Subcutaneous abdominal adipose tissue (tissue), 5 donors: Measurements from ENCODE around the gene TENT4B.

Experiments
- H3K27ac ChIP-seq: one replicate; pipeline ENCODE4 v1.7.0; 2013; ENCODE audit warnings: low read depth, mild to moderate bottlenecking, inconsistent platforms, low read length, moderate library complexity
- H3K27me3 ChIP-seq, 5 donors: one replicate each; pipeline ENCODE4 v1.7.0; 2013; ENCODE audit warnings: low read length in 5 of 5, inconsistent platforms in 1 of 5; ENCODE audit not compliant: control insufficient read depth in 5 of 5, insufficient read depth in 4 of 5
- H3K36me3 ChIP-seq, 5 donors: one replicate each; pipeline ENCODE4 v1.7.0; 2013; ENCODE audit warnings: low read length in 5 of 5; ENCODE audit not compliant: control insufficient read depth in 5 of 5, insufficient read depth in 5 of 5
- H3K4me1 ChIP-seq, 5 donors: one replicate each; pipeline ENCODE4 v1.7.0; 2013; ENCODE audit warnings: low read length in 5 of 5, mild to moderate bottlenecking in 3 of 5, moderate library complexity in 1 of 5; ENCODE audit not compliant: control insufficient read depth in 5 of 5, insufficient read depth in 5 of 5
- H3K4me3 ChIP-seq, 5 donors: one replicate each; pipeline ENCODE4 v1.7.0; 2013; ENCODE audit warnings: low read length in 5 of 5, low read depth in 1 of 5
- H3K9ac ChIP-seq, 5 donors: one replicate each; pipeline ENCODE4 v1.7.0; 2013; ENCODE audit warnings: low read length in 5 of 5, mild to moderate bottlenecking in 4 of 5, moderate library complexity in 3 of 5
- H3K9me3 ChIP-seq, 5 donors: one replicate each; pipeline ENCODE4 v1.7.0; 2013; ENCODE audit warnings: low read length in 5 of 5; ENCODE audit not compliant: control insufficient read depth in 5 of 5
- donor health status: healthy.
- donor health status: healthy.
- donor health status: healthy.
- donor health status: healthy.
- donor health status: healthy.

TENT4B gene

GRCh38 chr16:50268352-50268751, 115.2 kb downstream of the TENT4B start:
- no peak overlapping the region for H3K4me3 ChIP-seq
- H3K27ac ChIP-seq: no peak overlapping the region
- peaks cover 0 to 66% (median 48%) of the 10 kb centered on the region in 5 donors for H3K4me1 ChIP-seq
- no peaks in the 10 kb centered on the region for H3K27me3 ChIP-seq
- H3K9me3 ChIP-seq: no peaks in the 10 kb centered on the region
- no peak overlapping the region for H3K9ac ChIP-seq
- H3K36me3 ChIP-seq: no peaks in the 10 kb centered on the region

GRCh38 chr16:50269061-50269705, 116.1 kb downstream of the TENT4B start:
- Histone ChIP-seq H3K27ac (no peak overlapping the region), H3K9me3 (no peaks in the 10 kb centered on the region), H3K9ac (no peak overlapping the region), H3K36me3 (no peaks in the 10 kb centered on the region), H3K4me1 (peaks cover 0 to 72% (median 51%) of the 10 kb centered on the region in 5 donors), H3K27me3 (no peaks in the 10 kb centered on the region), H3K4me3 (no peak overlapping the region)

DNA sequence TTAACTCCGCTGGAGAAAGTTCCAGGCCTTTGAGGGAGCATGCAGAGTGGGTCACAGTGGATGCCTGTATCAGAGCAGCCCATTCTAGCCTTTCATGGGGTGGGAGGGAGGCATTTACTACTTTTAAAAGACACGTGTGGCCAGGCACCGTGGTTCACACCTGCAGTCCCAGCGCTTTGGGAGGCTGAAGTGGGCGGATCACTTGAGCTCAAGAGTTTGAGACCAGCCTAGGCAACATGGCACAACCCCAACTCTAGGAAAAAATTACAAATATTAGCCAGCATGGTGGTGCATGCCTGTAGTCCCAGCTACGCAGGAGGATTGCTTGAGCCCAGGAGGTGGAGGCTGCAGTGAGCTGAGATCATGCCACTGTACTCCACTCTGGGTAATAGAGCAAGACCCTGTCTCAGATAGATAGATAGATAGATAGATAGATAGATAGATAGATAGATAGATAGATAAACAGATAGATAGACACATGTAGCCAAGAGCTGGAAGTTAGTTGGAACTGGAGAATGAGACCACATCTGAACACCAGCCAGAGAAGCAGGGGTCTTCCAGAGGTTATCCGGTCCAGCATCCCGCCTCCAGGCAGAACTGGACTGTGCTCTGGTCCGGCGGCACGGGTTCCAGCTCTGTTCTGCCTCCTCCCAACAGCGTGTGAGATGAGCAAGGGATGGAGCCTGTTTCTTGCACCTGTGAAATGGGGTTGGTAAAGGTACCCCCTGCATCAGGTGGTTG, 116.8 kb downstream of the TENT4B start:
- peaks cover 0 to 78% (median 51%) of the 10 kb centered on the region in 5 donors for H3K4me1 ChIP-seq
- H3K36me3 ChIP-seq: no peaks in the 10 kb centered on the region
- no peaks in the 10 kb centered on the region for H3K9me3 ChIP-seq
- H3K27me3 ChIP-seq: no peaks in the 10 kb centered on the region
- no peak overlapping the region for H3K27ac ChIP-seq
- H3K4me3 ChIP-seq: no peak overlapping the region
- H3K9ac ChIP-seq: no peak overlapping the region

DNA sequence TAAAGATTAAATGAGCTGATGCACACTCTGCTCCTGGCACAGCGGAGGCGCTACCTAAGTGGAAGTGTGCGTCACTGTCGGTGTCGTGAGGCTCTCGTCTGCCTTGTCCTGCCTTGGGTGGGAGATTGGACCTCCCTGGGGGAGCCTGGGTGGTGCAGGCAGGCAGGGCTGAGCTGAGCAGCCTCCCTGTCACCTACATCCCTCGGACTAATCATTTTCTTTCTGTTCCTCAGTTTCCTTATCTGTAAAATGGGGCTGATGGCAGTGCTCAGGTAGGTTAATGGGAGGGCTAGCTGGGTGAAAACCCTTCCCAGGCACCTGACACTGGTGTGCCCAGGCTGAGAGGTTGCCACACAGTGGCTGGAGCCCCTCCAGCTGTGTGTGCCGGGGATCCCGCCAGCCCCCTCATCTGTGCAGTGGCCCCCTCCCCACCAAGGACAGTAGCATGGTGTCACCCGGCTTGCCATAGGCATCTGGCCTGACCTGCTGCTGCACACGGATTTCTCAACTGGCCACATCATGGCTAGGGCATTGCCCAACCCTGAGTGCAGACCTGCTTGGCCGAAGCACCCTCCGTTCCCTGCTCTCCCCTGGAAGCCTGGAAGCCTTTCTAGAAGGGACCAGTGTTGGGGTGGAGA, 117.5 kb downstream of the TENT4B start:
- Histone ChIP-seq H3K27ac (no peak overlapping the region), H3K4me1 (peaks cover 0 to 80% (median 49%) of the 10 kb centered on the region in 5 donors), H3K9ac (no peak overlapping the region), H3K9me3 (no peaks in the 10 kb centered on the region), H3K27me3 (no peaks in the 10 kb centered on the region), H3K36me3 (no peaks in the 10 kb centered on the region), H3K4me3 (no peak overlapping the region)

DNA sequence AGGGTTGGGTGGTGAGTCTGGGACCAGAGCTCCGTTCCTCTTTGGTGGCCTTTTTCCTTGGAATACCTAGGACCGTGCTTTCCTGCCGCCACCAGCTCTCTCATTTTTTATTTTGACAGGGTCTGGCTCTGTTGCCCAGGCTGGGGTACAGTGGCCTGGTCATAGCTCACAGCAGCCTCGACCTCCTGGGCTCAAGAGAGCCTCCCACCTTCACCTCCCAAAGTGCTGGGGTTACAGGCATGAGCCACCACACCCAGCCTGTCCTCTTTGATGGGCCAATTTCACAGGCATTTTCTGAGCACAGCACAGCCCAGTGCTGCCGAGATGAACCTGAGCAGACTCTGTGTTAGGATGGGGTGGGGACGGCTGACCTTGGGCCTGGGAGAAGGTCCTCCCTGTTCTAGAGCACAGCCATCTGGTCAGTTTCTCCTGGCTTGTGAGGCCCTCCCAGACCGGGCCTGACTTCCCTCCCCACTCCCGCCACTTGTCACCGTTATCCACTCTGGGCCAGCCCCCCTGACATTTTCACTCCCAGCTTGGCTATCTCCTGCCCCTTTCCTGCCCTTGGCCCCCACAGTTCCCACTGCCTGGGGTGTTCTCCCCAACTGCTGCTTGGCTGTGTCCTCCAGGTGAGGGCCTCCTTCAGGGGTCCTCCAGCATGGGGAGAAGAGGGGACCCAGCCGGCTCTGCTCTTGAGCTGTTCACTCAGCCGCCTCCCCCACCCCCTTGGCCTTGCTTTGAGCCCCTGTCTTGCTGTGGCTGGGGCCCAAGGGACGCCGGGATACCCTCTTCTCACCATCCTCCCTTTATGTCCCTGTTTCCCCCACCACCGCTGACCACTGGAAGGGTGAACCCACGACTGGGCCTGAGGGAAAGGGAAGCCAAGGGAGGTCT, 118.3 kb downstream of the TENT4B start:
- no peaks in the 10 kb centered on the region for H3K27me3 ChIP-seq
- H3K4me1 ChIP-seq: peaks cover 0 to 79% (median 44%) of the 10 kb centered on the region in 5 donors
- no peak overlapping the region for H3K9ac ChIP-seq
- no peaks in the 10 kb centered on the region for H3K36me3 ChIP-seq
- no peaks in the 10 kb centered on the region for H3K9me3 ChIP-seq
- no peak overlapping the region for H3K4me3 ChIP-seq
- H3K27ac ChIP-seq: no peak overlapping the region

DNA sequence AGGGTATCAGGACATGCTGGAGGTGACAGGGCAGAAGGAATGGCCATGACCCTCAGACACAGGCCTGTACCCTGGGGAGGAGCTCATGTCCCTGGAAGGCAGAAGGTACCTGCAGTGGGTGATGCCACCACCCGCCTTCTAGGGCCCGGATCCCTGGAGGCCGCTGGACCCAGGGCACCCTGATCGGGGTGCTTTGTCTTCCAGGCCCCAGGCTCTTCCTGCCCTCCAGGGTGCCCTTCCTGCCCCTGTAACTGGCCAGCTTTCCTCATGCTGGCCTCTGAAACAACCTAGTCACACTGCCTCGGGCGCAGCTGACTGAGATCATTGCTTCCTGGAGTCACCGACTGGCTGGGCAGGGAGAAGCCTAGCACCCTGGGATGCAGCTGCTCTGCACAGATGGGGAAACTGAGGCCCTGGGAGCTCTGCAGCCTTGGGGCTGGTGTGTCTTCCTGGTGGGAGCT, 119.0 kb downstream of the TENT4B start:
- H3K36me3 ChIP-seq: no peaks in the 10 kb centered on the region
- peaks cover 0 to 75% (median 38%) of the 10 kb centered on the region in 5 donors for H3K4me1 ChIP-seq
- no peak overlapping the region for H3K4me3 ChIP-seq
- no peak overlapping the region for H3K27ac ChIP-seq
- H3K27me3 ChIP-seq: no peaks in the 10 kb centered on the region
- no peak overlapping the region for H3K9ac ChIP-seq
- H3K9me3 ChIP-seq: no peaks in the 10 kb centered on the region

- no peak overlapping the region for H3K27ac ChIP-seq
- H3K4me3 ChIP-seq: no peak overlapping the region
- H3K4me1 ChIP-seq: peaks cover 0 to 68% (median 31%) of the 10 kb centered on the region in 5 donors
- H3K27me3 ChIP-seq: no peaks in the 10 kb centered on the region
- H3K9me3 ChIP-seq: no peaks in the 10 kb centered on the region
- no peaks in the 10 kb centered on the region for H3K36me3 ChIP-seq
- H3K9ac ChIP-seq: no peak overlapping the region
Measured at GRCh38 chr16:50272687-50273381, 119.7 kb downstream of the TENT4B start.

- Histone ChIP-seq H3K9me3 (no peaks in the 10 kb centered on the region), H3K36me3 (no peaks in the 10 kb centered on the region), H3K4me1 (peaks cover 0 to 63% (median 29%) of the 10 kb centered on the region in 5 donors), H3K9ac (no peak overlapping the region), H3K27ac (no peak overlapping the region), H3K27me3 (no peaks in the 10 kb centered on the region), H3K4me3 (no peak overlapping the region)
Measured at GRCh38 chr16:50273382-50273690, 120.2 kb downstream of the TENT4B start.

DNA sequence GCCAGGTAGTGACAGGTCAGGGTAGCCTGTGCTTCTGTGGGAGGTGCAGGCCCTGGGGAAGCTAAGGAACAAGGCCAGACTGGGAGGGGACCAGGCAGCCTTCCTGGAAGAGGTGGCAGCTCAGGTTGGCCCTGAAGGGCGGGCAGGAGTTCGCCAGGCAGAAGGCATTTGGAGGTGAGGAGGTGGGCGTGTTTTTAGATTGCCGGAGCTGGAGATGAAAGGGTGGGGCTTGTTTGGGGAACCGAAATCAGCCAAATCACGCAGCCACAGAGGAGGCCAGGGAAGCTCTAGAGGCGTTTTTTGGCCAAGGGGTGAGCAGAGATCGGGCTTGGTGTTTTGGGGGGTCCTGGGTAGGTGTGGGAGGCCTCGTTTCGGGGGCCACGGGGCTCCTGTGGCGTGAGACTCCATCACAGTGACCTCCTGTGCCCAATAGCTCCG, 120.8 kb downstream of the TENT4B start:
- H3K4me3 ChIP-seq: peak overlapping the region in 3 of 5 donors; percentile 10 to 64 (median 53)
- no peaks in the 10 kb centered on the region for H3K36me3 ChIP-seq
- no peaks in the 10 kb centered on the region for H3K27me3 ChIP-seq
- no peaks in the 10 kb centered on the region for H3K9me3 ChIP-seq
- H3K4me1 ChIP-seq: peaks cover 0 to 65% (median 29%) of the 10 kb centered on the region in 5 donors
- H3K9ac ChIP-seq: peak overlapping the region in 2 of 5 donors; percentile 31 to 43
- peak overlapping the region; percentile 24 for H3K27ac ChIP-seq
